Endothelial cell of umbilical vein (primary cell): ENCODE results near the gene GOLGA1. TPM values are rescaled to one million over a fixed set of nuclear protein-coding genes. Genes with fewer than 3 reads are reported as not detected.

Experiments
- BruUV-seq: library from RNA; stranded (reverse); fragments of 400-500 nt; replicated peaks from 2 replicates; lab custom pipeline; 2021; lab: Mats Ljungman, UMichigan
- CTCF ChIA-PET: fragments of 300-600, 350-600 bp; sonication (Branson Sonifier 250); formaldehyde crosslinking; loops from one replicate; lab custom pipeline; 2021; ENCODE audit warnings: antibody characterized with exemption, inconsistent platforms; lab: Charles Lee
- POLR2A ChIA-PET: fragments of 300-600, 350-600 bp; sonication (Branson Sonifier 250); formaldehyde crosslinking; loops from one replicate; lab custom pipeline; 2021; ENCODE audit warnings: antibody characterized with exemption, inconsistent platforms; lab: Charles Lee
- DNase-seq: peaks from one replicate; pipeline ENCODE4 v3.0.0-alpha.2; 2011; ENCODE audit warnings: low read depth, low spot score
- FAIRE-seq: peaks from 2 replicates; lab custom pipeline; 2011; peaks lifted over from hg19 to GRCh38; lab: Jason Lieb, UNC
- H2AFZ ChIP-seq: 2 replicates; pipeline ENCODE4 v1.6.0; 2012; ENCODE audit warnings: low read depth, low read length, control low read depth, inconsistent platforms
- H3K27ac ChIP-seq: 2 replicates; pipeline ENCODE4 v1.5.1; 2011; ENCODE audit warnings: low read depth, mild to moderate bottlenecking, control low read depth, low read length, moderate library complexity; ENCODE audit not compliant: insufficient read depth
- H3K27me3 ChIP-seq, 2 experiments: 2 replicates each; pipeline versions ENCODE4 v1.6.0 to v1.6.1; 2011; ENCODE audit warnings: low read length in 2 of 2, mixed read lengths in 1 of 2; ENCODE audit not compliant: control insufficient read depth in 2 of 2, insufficient read depth in 2 of 2
- H3K36me3 ChIP-seq, 2 experiments: 2 replicates in 1 of 2; 3 replicates in 1 of 2; pipeline ENCODE4 v1.5.1; 2011; ENCODE audit warnings: low read length in 2 of 2, mild to moderate bottlenecking in 1 of 2, moderate library complexity in 1 of 2; ENCODE audit not compliant: control insufficient read depth in 2 of 2, insufficient read depth in 2 of 2; ENCODE audit errors: extremely low read depth in 1 of 2
- H3K4me1 ChIP-seq: 3 replicates; pipeline ENCODE4 v1.5.1; 2011; ENCODE audit warnings: mild to moderate bottlenecking, low read length; ENCODE audit not compliant: control insufficient read depth, insufficient read depth; ENCODE audit errors: extremely low read depth
- H3K4me2 ChIP-seq: 2 replicates; pipeline ENCODE4 v1.6.1; 2011; ENCODE audit warnings: low read length, control low read depth, mixed read lengths; ENCODE audit not compliant: insufficient read depth
- H3K4me3 ChIP-seq, 3 experiments: fragments of 200-600 bp in 1 of 3; sonication (generic), shearing (Covaris generic) in 1 of 3; replicated peaks in 1 of 3; 2 replicates each; pipeline ENCODE4 v1.5.1; 2011 to 2016; ENCODE audit warnings: control low read depth in 3 of 3, low read length in 3 of 3, mild to moderate bottlenecking in 2 of 3, inconsistent platforms in 1 of 3, low read depth in 1 of 3, moderate library complexity in 1 of 3; ENCODE audit not compliant: insufficient read depth in 1 of 3
- H3K79me2 ChIP-seq: 2 replicates; pipeline ENCODE4 v1.6.0; 2012; ENCODE audit warnings: low read length, inconsistent platforms; ENCODE audit not compliant: control insufficient read depth, insufficient read depth
- H3K9ac ChIP-seq: replicated peaks from 2 replicates; pipeline ENCODE3; 2011; ENCODE audit warnings: low read length, control low read depth; ENCODE audit not compliant: insufficient read depth; ENCODE audit errors: extremely low read depth
- H3K9me1 ChIP-seq: replicated peaks from 3 replicates; pipeline ENCODE4 v1.6.0; 2011; ENCODE audit warnings: mild to moderate bottlenecking, low read length; ENCODE audit not compliant: control insufficient read depth, insufficient read depth; ENCODE audit errors: extremely low read depth
- H3K9me3 ChIP-seq: replicated peaks from 2 replicates; pipeline ENCODE4 v1.5.1; 2012; ENCODE audit warnings: low read length, inconsistent platforms; ENCODE audit not compliant: control insufficient read depth, insufficient read depth
- H4K20me1 ChIP-seq: replicated peaks from 2 replicates; pipeline ENCODE3; 2011; ENCODE audit warnings: mild to moderate bottlenecking, low read length; ENCODE audit not compliant: control insufficient read depth, insufficient read depth; ENCODE audit errors: extremely low read depth
- EZH2 ChIP-seq: IDR thresholded peaks from 2 replicates; pipeline ENCODE4 v1.6.1; 2012; ENCODE audit warnings: borderline replicate concordance, low read depth, mild to moderate bottlenecking, moderate library complexity, low read length, inconsistent platforms; ENCODE audit not compliant: severe bottlenecking
- FOS ChIP-seq: IDR thresholded peaks from 2 replicates; pipeline ENCODE4 v1.6.1; 2011; ENCODE audit warnings: mild to moderate bottlenecking, low read length, moderate library complexity, borderline replicate concordance; ENCODE audit not compliant: insufficient read depth
- GATA2 ChIP-seq: IDR thresholded peaks from 2 replicates; pipeline ENCODE4 v1.7.0; 2011; ENCODE audit warnings: low read depth, mild to moderate bottlenecking, moderate library complexity, mixed read lengths, low read length; ENCODE audit not compliant: insufficient read length, insufficient read depth
- JUN ChIP-seq: IDR thresholded peaks from 2 replicates; pipeline ENCODE4 v1.6.1; 2011; ENCODE audit warnings: borderline replicate concordance, low read depth; ENCODE audit not compliant: insufficient read length, insufficient read depth
- MYC ChIP-seq: IDR thresholded peaks from one replicate; pipeline ENCODE4 v1.6.1; 2011; ENCODE audit warnings: mild to moderate bottlenecking, low read depth, low read length
- POLR2A ChIP-seq: IDR thresholded peaks from 2 replicates; pipeline ENCODE4 v1.6.1; 2012; ENCODE audit warnings: low read depth, mild to moderate bottlenecking, control low read depth, low read length
- POLR2AphosphoS5 ChIP-seq: IDR thresholded peaks from 2 replicates; pipeline ENCODE4 v1.6.1; 2012; ENCODE audit warnings: low read depth, mild to moderate bottlenecking, control low read depth, low read length, moderate library complexity; ENCODE audit not compliant: insufficient read depth
- dilution Hi-C: fragments of 300-500 bp; cut with MboI; formaldehyde crosslinking; loops from one replicate; pipeline ENCODE4 v1.15.0; 2019; ENCODE audit warnings: low sequenced_read_pairs; ENCODE audit not compliant: extremely low pct_ligation_motif_present
- intact Hi-C: fragments of 100-400 bp; cut with micrococcal nuclease; formaldehyde crosslinking; loops from one replicate; pipeline ENCODE4 v1.10.0; 2022
- polyA plus RNA-seq, 4 experiments: library from polyadenylated mRNA; depleted of rRNA in 3 of 4; stranded (reverse) in 3 of 4; unstranded in 1 of 4; fragments of >200 nt; gene quantifications; 2 replicates each; pipeline versions ENCODE4 v1.2.1 to v1.2.3, GENCODE V29; 2011 to 2012; ENCODE audit warnings: missing spikeins in 1 of 4
- total RNA-seq: library from RNA; stranded (reverse); gene quantifications from 2 replicates; pipeline ENCODE4 v1.2.3, GENCODE V29; 2021
- TF ChIP-seq, protein P1 (sequence below), 2 donors: IDR thresholded peaks; 1 replicate in 1 of 2; 2 replicates in 1 of 2; pipeline ENCODE4 v1.5.1; 2011; ENCODE audit warnings: low read length in 2 of 2, mild to moderate bottlenecking in 2 of 2, moderate library complexity in 2 of 2, control low read depth in 1 of 2, inconsistent platforms in 1 of 2, low read depth in 1 of 2; ENCODE audit not compliant: insufficient read depth in 1 of 2; ENCODE audit errors: extremely low read depth in 1 of 2
- TF ChIP-seq, protein P2 (sequence below): IDR thresholded peaks from 2 replicates; pipeline ENCODE4 v1.6.1; 2011; ENCODE audit not compliant: insufficient read depth, insufficient read length

Gene GOLGA1
- total and polyA plus RNA-seq, 2 donors (not counting 3 experiments of a cell fraction or from before 2014, with no cell fraction given): 13.1 to 19.9 TPM

DNA sequence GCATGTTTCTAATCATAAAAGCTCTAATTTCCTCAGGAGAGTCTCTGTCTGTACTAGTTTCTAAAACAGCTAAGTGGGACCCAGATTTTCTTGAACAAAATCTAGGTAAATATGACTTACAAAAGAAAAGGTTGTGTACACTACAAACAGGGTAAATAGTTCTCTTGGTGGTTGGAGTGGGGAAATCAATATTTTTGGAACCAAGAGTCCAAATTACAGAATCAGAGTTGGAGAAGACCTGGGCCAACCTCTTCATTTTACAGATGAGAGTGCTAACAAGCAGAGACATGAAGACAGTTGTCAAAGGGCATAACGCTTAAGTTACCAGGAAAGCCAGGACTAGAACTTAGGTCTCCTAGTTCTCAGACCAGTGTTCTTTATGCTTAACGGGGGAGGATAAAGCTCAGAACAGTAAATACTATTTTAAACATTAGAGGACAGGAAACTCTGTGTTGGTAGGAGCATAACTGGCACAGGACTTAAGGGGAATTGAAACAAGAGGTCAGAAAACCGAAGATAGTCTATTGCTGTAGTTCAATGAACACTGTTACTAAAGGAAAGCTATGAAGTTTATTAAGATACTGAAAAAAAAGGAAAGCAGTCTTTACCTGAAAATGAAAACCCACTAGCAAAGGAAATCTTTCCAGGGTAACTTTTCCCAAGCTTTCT is 9.3 kb upstream of the GOLGA1 start:
- H3K79me2 ChIP-seq: no peaks in the 10 kb centered on the region
- intact Hi-C loops (no loop called here), dilution Hi-C loops (no loop called here)
- H3K4me1 ChIP-seq: no peaks in the 10 kb centered on the region
- H3K9ac ChIP-seq: no peak overlapping the region
- H3K36me3 ChIP-seq: no peaks in the 10 kb centered on the region
- H3K9me1 ChIP-seq: no peaks in the 10 kb centered on the region
- no peak overlapping the region for H3K27ac ChIP-seq
- DNase-seq (no peak), FAIRE-seq (no peak)
- TF ChIP-seq, protein P1, sequence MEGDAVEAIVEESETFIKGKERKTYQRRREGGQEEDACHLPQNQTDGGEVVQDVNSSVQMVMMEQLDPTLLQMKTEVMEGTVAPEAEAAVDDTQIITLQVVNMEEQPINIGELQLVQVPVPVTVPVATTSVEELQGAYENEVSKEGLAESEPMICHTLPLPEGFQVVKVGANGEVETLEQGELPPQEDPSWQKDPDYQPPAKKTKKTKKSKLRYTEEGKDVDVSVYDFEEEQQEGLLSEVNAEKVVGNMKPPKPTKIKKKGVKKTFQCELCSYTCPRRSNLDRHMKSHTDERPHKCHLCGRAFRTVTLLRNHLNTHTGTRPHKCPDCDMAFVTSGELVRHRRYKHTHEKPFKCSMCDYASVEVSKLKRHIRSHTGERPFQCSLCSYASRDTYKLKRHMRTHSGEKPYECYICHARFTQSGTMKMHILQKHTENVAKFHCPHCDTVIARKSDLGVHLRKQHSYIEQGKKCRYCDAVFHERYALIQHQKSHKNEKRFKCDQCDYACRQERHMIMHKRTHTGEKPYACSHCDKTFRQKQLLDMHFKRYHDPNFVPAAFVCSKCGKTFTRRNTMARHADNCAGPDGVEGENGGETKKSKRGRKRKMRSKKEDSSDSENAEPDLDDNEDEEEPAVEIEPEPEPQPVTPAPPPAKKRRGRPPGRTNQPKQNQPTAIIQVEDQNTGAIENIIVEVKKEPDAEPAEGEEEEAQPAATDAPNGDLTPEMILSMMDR (IDR thresholded peaks at IDR 0.05; ENCODE audit: extremely low read depth in 1 of 2, insufficient read depth in 1 of 2, low read depth in 1 of 2, low read length in 2 of 2): no peak
- no peak for TF ChIP-seq GATA2
- TF ChIP-seq FOS: no peak
- TF ChIP-seq EZH2: no peak
- no peak for TF ChIP-seq POLR2AphosphoS5
- no peak for TF ChIP-seq JUN
- no peak for TF ChIP-seq MYC
- no peak for TF ChIP-seq POLR2A
- TF ChIP-seq, protein P2, sequence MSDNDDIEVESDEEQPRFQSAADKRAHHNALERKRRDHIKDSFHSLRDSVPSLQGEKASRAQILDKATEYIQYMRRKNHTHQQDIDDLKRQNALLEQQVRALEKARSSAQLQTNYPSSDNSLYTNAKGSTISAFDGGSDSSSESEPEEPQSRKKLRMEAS: no peak
- H3K4me2 ChIP-seq: no peak overlapping the region
- H4K20me1 ChIP-seq: no peaks in the 10 kb centered on the region
- no peak overlapping the region for H3K4me3 ChIP-seq
- H3K27me3 ChIP-seq: no peaks in the 10 kb centered on the region
- H3K9me3 ChIP-seq: no peaks in the 10 kb centered on the region
- no peak overlapping the region for H2AFZ ChIP-seq
- ChIA-PET POLR2A (no interaction called here), CTCF (interaction anchor here (1.9 kb wide), 1 partner anchor 16 kb away, joined by 9 read pairs; no protein-coding TSS in a partner anchor)
- BruUV-seq: no TSS peak
